HepG2 (cell line): ENCODE measurements around the gene FAM111B. TPM values are rescaled to one million over a fixed set of nuclear protein-coding genes. Genes with fewer than 3 reads are reported as not detected.
"Not testable (repeated sequence)": the region's sequence is repeated elsewhere in the genome, so short reads cannot be mapped to it uniquely, and the experiment has no call there.

ENCODE experiments used
- ATAC-seq: fragments of 200-7000 bp; cut with Tn5 transposase; 3 replicates; pipeline ENCODE4 v1.9.1; 2020; ENCODE audit warnings: mild to moderate bottlenecking, moderate library complexity
- BruUV-seq: library from RNA; stranded (reverse); fragments of 400-500 nt; replicated peaks from 2 replicates; lab custom pipeline; 2021; lab: Mats Ljungman, UMichigan
- CTCF ChIA-PET: fragments of 300-600 bp; formaldehyde crosslinking; extraction: SDS; loops from one replicate; lab custom pipeline; 2021; ENCODE audit warnings: low total read pairs, inconsistent platforms, low intra/inter-chr PET ratio; lab: Yijun Ruan, JAX
- POLR2A ChIA-PET: fragments of 350-600 bp; sonication (Branson Sonifier 250); formaldehyde crosslinking; loops from one replicate; lab custom pipeline; 2020; ENCODE audit warnings: antibody characterized with exemption, inconsistent platforms; lab: Yijun Ruan, JAX
- DNase-seq: peaks from one replicate; pipeline ENCODE4 v3.0.0-alpha.2; 2015; ENCODE audit warnings: low spot score
- FAIRE-seq: peaks from 3 replicates; lab custom pipeline; 2011; peaks lifted over from hg19 to GRCh38; lab: Jason Lieb, UNC
- H2AFZ ChIP-seq: one replicate; pipeline ENCODE4 v1.6.1; 2011; ENCODE audit warnings: low read length, inconsistent platforms
- H3K27ac ChIP-seq: fragments of 300-600 bp; 3 replicates; pipeline ENCODE4 v1.8.0; 2011; ENCODE audit warnings: mixed run types, mild to moderate bottlenecking, mixed read lengths, low read length, inconsistent platforms; ENCODE audit not compliant: insufficient read depth; ENCODE audit errors: extremely low read length
- H3K27me3 ChIP-seq, 2 experiments: fragments of 200-600 bp in 1 of 2; 2 replicates in 1 of 2; 3 replicates in 1 of 2; pipeline versions ENCODE4 v1.6.0 to v1.8.0; 2011; ENCODE audit warnings: low read length in 2 of 2, mild to moderate bottlenecking in 2 of 2, moderate library complexity in 2 of 2, inconsistent platforms in 1 of 2; ENCODE audit not compliant: insufficient read depth in 2 of 2, control insufficient read depth in 1 of 2
- H3K36me3 ChIP-seq, 2 experiments: fragments of 200-600 bp in 1 of 2; replicated peaks in 1 of 2; 2 replicates in 1 of 2; 3 replicates in 1 of 2; pipeline versions ENCODE4 v1.5.1 to v1.8.0; 2011; ENCODE audit warnings: low read length in 2 of 2, inconsistent platforms in 1 of 2; ENCODE audit not compliant: insufficient read depth in 2 of 2, control insufficient read depth in 1 of 2
- H3K4me1 ChIP-seq: 2 replicates; pipeline ENCODE4 v1.5.1; 2012; ENCODE audit warnings: low read length, inconsistent platforms; ENCODE audit not compliant: insufficient read depth
- H3K4me2 ChIP-seq: 2 replicates; pipeline ENCODE4 v1.6.0; 2011; ENCODE audit warnings: low read depth, low read length, inconsistent platforms
- H3K4me3 ChIP-seq, 3 experiments: fragments of 200-600 bp in 1 of 3; sonication (generic), shearing (Covaris generic) in 1 of 3; replicated peaks in 1 of 3; 2 replicates each; pipeline ENCODE4 v1.5.1; 2011 to 2016; ENCODE audit warnings: low read length in 3 of 3, inconsistent platforms in 2 of 3, low read depth in 2 of 3, mild to moderate bottlenecking in 2 of 3, control low read depth in 1 of 3, mixed read lengths in 1 of 3; ENCODE audit not compliant: insufficient read depth in 1 of 3
- H3K79me2 ChIP-seq: one replicate; pipeline ENCODE4 v1.6.1; 2011; ENCODE audit warnings: low read length, inconsistent platforms; ENCODE audit not compliant: insufficient read depth
- H3K9ac ChIP-seq: 2 replicates; pipeline ENCODE4 v1.6.0; 2011; ENCODE audit warnings: mild to moderate bottlenecking, low read depth, low read length, inconsistent platforms; ENCODE audit not compliant: insufficient read depth
- H3K9me3 ChIP-seq: 2 replicates; pipeline ENCODE4 v1.5.1; 2012; ENCODE audit warnings: mild to moderate bottlenecking, low read length
- H4K20me1 ChIP-seq: 2 replicates; pipeline ENCODE4 v1.6.0; 2011; ENCODE audit warnings: inconsistent platforms, mild to moderate bottlenecking, low read length, moderate library complexity; ENCODE audit not compliant: insufficient read depth
- MED13 ChIP-seq: sonication (generic); formaldehyde crosslinking; IDR thresholded peaks from 2 replicates; pipeline ENCODE4 v1.5.0; 2020; ENCODE audit warnings: missing genetic modification reagents
- MYC ChIP-seq: sonication (generic); formaldehyde crosslinking; IDR thresholded peaks from 2 replicates; pipeline ENCODE4 v1.9.0; 2021; ENCODE audit warnings: missing genetic modification reagents, borderline replicate concordance
- MYPOP ChIP-seq: sonication (generic); formaldehyde crosslinking; IDR thresholded peaks from 2 replicates; pipeline ENCODE4 v1.8.1; 2023; ENCODE audit warnings: mild to moderate bottlenecking, moderate library complexity, missing genetic modification reagents
- NFKB2 ChIP-seq: sonication (generic); formaldehyde crosslinking; IDR thresholded peaks from 2 replicates; pipeline ENCODE4 v1.4.0; 2020; ENCODE audit warnings: missing genetic modification reagents, borderline replicate concordance
- RAD21 ChIP-seq: fragments of 450-650 bp; formaldehyde crosslinking; IDR thresholded peaks from 2 replicates; pipeline ENCODE4 v1.5.0; 2020; ENCODE audit warnings: mild to moderate bottlenecking
- SATB2 ChIP-seq: sonication (generic); formaldehyde crosslinking; IDR thresholded peaks from 2 replicates; pipeline ENCODE4 v1.5.0; 2020; ENCODE audit warnings: missing genetic modification reagents
- STAG1 ChIP-seq: sonication (generic); formaldehyde crosslinking; IDR thresholded peaks from 2 replicates; pipeline ENCODE4 v1.4.0; 2020; ENCODE audit warnings: missing genetic modification reagents
- TFDP2 ChIP-seq: sonication (generic); formaldehyde crosslinking; IDR thresholded peaks from 2 replicates; pipeline ENCODE4 v1.4.0; 2020; ENCODE audit warnings: missing genetic modification reagents
- ZNF782 ChIP-seq: sonication (generic); formaldehyde crosslinking; IDR thresholded peaks from 2 replicates; pipeline ENCODE4 v1.4.0; 2020; ENCODE audit warnings: missing genetic modification reagents, mild to moderate bottlenecking, borderline replicate concordance
- WGBS: methylation state at CpG from one replicate; pipeline ENCODE4 v1.1.6; 2017; ENCODE audit warnings: low lambda C conversion rate; 5-methylcytosine and 5-hydroxymethylcytosine counted together
- in situ Hi-C: cut with HindIII; loops from 2 replicates; pipeline ENCODE4 v1.10.0; 2017; ENCODE audit warnings: low pct_unique_long_range_greater_than_20kb; ENCODE audit not compliant: extremely low pct_ligation_motif_present
- intact Hi-C: fragments of 100-400 bp; cut with micrococcal nuclease; formaldehyde crosslinking; loops from one replicate; pipeline ENCODE4 v1.10.0; 2022; ENCODE audit not compliant: unreplicated experiment
- polyA plus RNA-seq, 8 experiments: library from polyadenylated mRNA; depleted of rRNA in 3 of 8; stranded (reverse) in 7 of 8; unstranded in 1 of 8; fragments of >200 nt; fragmentation: Illumina TruSeq in 4 of 8; extraction: Trizol in 4 of 8; gene quantifications; 2 replicates each; pipeline versions ENCODE4 v1.2.1 to v1.2.3, GENCODE V29; 2011 to 2016; ENCODE audit warnings: low read depth in 4 of 8, missing spikeins in 1 of 8, mixed read lengths in 1 of 8; ENCODE audit not compliant: insufficient read depth in 1 of 8
- total RNA-seq, 5 experiments: library from RNA; depleted of rRNA; stranded (reverse); fragments of >200 nt; fragmentation: Illumina TruSeq; extraction: Trizol; gene quantifications; 2 replicates each; pipeline ENCODE4 v1.2.3, GENCODE V29; 2016; ENCODE audit warnings: low read depth in 1 of 5

Gene FAM111B
- total and polyA plus RNA-seq, 2 of the 13 experiments (the other 11 are each of a cell fraction or from before 2014, with no cell fraction given): 1.6 to 28.2 TPM

- DNase-seq, H3K36me3 ChIP-seq, H3K27me3 ChIP-seq, intact Hi-C loops, BruUV-seq: not testable (repeated sequence)
- H3K9ac ChIP-seq: peak overlapping the region; percentile 65
- POLR2A ChIA-PET: interaction anchor here (0.7 to 1.6 kb wide), 2 partner anchors 28 to 35 kb away, joined by 4 to 14 read pairs; partner anchors contain the start of gene FAM111A
- H2AFZ ChIP-seq: peak overlapping the region; percentile 86
- 0 out of 2 replicates have a peak, but pooled peaks have one; percentile 10 for TF ChIP-seq TFDP2 (CRISPR knock-in tag)
- TF ChIP-seq, all 625 proteins: peak for 1; not testable (repeated sequence) for 624
- in situ Hi-C loops, H3K79me2 ChIP-seq, FAIRE-seq, H3K9me3 ChIP-seq, H3K27ac ChIP-seq, H4K20me1 ChIP-seq, CTCF ChIA-PET: not testable (repeated sequence)
- peak overlapping the region; percentile 100 for H3K4me2 ChIP-seq
- peaks cover 33% of the 10 kb centered on the region for H3K4me1 ChIP-seq
- peak overlapping the region; percentile 58 to 77 (median 59) for H3K4me3 ChIP-seq
- 12% methylated on average over 10 of the region's 10 CpGs for WGBS
- ATAC-seq: peak; percentile 8
Measured at GRCh38 chr11:59107721-59108120, 684 bp downstream of the FAM111B start.

GRCh38 chr11:59112494-59112893 lies 5.5 kb downstream of the FAM111B start:
- Histone ChIP-seq H3K79me2 (no peaks in the 10 kb centered on the region), H3K4me1 (peaks cover 17% of the 10 kb centered on the region), H4K20me1 (no peaks in the 10 kb centered on the region), H3K27me3 (no peaks in the 10 kb centered on the region), H3K4me3 (no peak overlapping the region), H3K9ac (no peak overlapping the region), H3K4me2 (no peak overlapping the region), H3K36me3 (peaks cover 0 to 15% of the 10 kb centered on the region in 2 experiments; a peak in 1 of 5 replicates), H3K9me3 (peaks cover 5% of the 10 kb centered on the region), H3K27ac (no peak overlapping the region), H2AFZ (no peak overlapping the region)
- ATAC-seq (no peak), FAIRE-seq (no peak), DNase-seq (no peak)
- no peak for TF ChIP-seq STAG1 (CRISPR knock-in tag)
- no peak for TF ChIP-seq RAD21
- no peak for TF ChIP-seq NFKB2 (CRISPR knock-in tag)
- no peak for TF ChIP-seq ZNF782 (CRISPR knock-in tag)
- no peak for TF ChIP-seq MED13 (CRISPR knock-in tag)
- TF ChIP-seq SATB2 (CRISPR knock-in tag): no peak
- TF ChIP-seq MYC (CRISPR knock-in tag): no peak
- TF ChIP-seq MYPOP (CRISPR knock-in tag): no peak
- BruUV-seq: no TSS peak
- ChIA-PET CTCF (no interaction called here), POLR2A (no interaction called here)
- intact Hi-C loops: no loop called here
- in situ Hi-C loops: no loop called here
- WGBS: 95% methylated on average over 2 of the region's 2 CpGs
